ENCODE data around the gene SPATA16.

DNA sequence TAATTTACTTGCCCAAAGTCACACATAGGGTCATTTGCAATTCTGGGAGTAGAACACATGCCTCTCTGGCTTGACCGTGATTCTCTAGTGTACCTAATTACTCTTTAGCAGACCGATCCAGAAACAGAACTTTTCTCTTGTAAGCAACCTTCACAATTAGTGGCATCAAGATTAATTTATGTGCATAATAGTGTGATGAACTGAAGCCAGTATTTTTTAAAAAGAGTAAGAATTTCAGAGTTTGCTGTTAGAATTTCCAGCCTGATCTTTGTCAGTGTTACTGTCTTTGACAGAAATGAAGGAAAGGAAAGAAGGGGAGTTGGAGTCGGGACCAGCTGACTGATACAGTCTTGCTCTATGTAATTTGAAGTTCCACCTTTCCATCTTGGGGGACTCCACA is 137.1 kb downstream of the SPATA16 start:
- TF ChIP-seq TAF1 (IDR thresholded peaks at IDR 0.05; ENCODE audit: low read depth) (no peak), RAD21 (conservative IDR thresholded peaks at IDR 0.05) (no peak), EZH2 (IDR thresholded peaks at IDR 0.05; ENCODE audit: borderline replicate concordance, insufficient read depth, low read length, poor library complexity, severe bottlenecking) (no peak), MXI1 (conservative IDR thresholded peaks at IDR 0.05; ENCODE audit: poor library complexity, severe bottlenecking) (no peak), SMC3 (conservative IDR thresholded peaks at IDR 0.05; ENCODE audit: poor library complexity) (no peak), POLR2AphosphoS5 (IDR thresholded peaks at IDR 0.05) (no peak), EP300 (conservative IDR thresholded peaks at IDR 0.05; ENCODE audit: poor library complexity, severe bottlenecking) (no peak)
- TF ChIP-seq, protein P1, sequence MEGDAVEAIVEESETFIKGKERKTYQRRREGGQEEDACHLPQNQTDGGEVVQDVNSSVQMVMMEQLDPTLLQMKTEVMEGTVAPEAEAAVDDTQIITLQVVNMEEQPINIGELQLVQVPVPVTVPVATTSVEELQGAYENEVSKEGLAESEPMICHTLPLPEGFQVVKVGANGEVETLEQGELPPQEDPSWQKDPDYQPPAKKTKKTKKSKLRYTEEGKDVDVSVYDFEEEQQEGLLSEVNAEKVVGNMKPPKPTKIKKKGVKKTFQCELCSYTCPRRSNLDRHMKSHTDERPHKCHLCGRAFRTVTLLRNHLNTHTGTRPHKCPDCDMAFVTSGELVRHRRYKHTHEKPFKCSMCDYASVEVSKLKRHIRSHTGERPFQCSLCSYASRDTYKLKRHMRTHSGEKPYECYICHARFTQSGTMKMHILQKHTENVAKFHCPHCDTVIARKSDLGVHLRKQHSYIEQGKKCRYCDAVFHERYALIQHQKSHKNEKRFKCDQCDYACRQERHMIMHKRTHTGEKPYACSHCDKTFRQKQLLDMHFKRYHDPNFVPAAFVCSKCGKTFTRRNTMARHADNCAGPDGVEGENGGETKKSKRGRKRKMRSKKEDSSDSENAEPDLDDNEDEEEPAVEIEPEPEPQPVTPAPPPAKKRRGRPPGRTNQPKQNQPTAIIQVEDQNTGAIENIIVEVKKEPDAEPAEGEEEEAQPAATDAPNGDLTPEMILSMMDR (IDR thresholded peaks at IDR 0.05; ENCODE audit: poor library complexity, severe bottlenecking) = no peak
- TF ChIP-seq, protein P2, sequence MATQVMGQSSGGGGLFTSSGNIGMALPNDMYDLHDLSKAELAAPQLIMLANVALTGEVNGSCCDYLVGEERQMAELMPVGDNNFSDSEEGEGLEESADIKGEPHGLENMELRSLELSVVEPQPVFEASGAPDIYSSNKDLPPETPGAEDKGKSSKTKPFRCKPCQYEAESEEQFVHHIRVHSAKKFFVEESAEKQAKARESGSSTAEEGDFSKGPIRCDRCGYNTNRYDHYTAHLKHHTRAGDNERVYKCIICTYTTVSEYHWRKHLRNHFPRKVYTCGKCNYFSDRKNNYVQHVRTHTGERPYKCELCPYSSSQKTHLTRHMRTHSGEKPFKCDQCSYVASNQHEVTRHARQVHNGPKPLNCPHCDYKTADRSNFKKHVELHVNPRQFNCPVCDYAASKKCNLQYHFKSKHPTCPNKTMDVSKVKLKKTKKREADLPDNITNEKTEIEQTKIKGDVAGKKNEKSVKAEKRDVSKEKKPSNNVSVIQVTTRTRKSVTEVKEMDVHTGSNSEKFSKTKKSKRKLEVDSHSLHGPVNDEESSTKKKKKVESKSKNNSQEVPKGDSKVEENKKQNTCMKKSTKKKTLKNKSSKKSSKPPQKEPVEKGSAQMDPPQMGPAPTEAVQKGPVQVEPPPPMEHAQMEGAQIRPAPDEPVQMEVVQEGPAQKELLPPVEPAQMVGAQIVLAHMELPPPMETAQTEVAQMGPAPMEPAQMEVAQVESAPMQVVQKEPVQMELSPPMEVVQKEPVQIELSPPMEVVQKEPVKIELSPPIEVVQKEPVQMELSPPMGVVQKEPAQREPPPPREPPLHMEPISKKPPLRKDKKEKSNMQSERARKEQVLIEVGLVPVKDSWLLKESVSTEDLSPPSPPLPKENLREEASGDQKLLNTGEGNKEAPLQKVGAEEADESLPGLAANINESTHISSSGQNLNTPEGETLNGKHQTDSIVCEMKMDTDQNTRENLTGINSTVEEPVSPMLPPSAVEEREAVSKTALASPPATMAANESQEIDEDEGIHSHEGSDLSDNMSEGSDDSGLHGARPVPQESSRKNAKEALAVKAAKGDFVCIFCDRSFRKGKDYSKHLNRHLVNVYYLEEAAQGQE (IDR thresholded peaks at IDR 0.05; ENCODE audit: borderline replicate concordance) = no peak

Data from neural cell (in vitro differentiated cells).